HG03095 (cell line): Measurements from ENCODE around the gene SYT12.

Source experiments
- ATAC-seq: cut with Tn5 transposase; IDR thresholded peaks from one replicate; pipeline ENCODE4 v1.9.1; 2021; ENCODE audit warnings: moderate library complexity; ENCODE audit not compliant: unreplicated experiment

Gene SYT12

GRCh38 chr11:67054836-67055523 is 32.0 kb downstream of the SYT12 start:
- ATAC-seq = no peak

GRCh38 chr11:67055812-67056211 is 32.9 kb downstream of the SYT12 start:
- no peak for ATAC-seq

GRCh38 chr11:67056267-67057204 is 33.6 kb downstream of the SYT12 start, which contains the start of gene RHOD:
Gene RHOD, plus strand, starts transcription at chr11:67056847. Its CDS starts 56 bp downstream, at chr11:67056903.
- ATAC-seq = no peak

GRCh38 chr11:67057205-67057672 is 34.3 kb downstream of the SYT12 start:
- no peak for ATAC-seq

GRCh38 chr11:67058506-67058905 is 35.6 kb downstream of the SYT12 start:
- no peak for ATAC-seq

GRCh38 chr11:67059671-67060070 is 36.7 kb downstream of the SYT12 start:
- ATAC-seq = no peak

GRCh38 chr11:67060111-67060522 is 37.2 kb downstream of the SYT12 start:
- ATAC-seq = no peak

- no peak for ATAC-seq
Measured at GRCh38 chr11:67062526-67063373, 39.8 kb downstream of the SYT12 start.

- ATAC-seq = no peak
Measured at GRCh38 chr11:67066333-67066709, 43.4 kb downstream of the SYT12 start.

- no peak for ATAC-seq
Measured at GRCh38 chr11:67071420-67072284, 48.7 kb downstream of the SYT12 start.

GRCh38 chr11:67072295-67072694 is 49.4 kb downstream of the SYT12 start:
- no peak for ATAC-seq

GRCh38 chr11:67073908-67074307 is 51.0 kb downstream of the SYT12 start:
- no peak for ATAC-seq

- no peak for ATAC-seq
Measured at GRCh38 chr11:67076202-67076601, 53.3 kb downstream of the SYT12 start.

GRCh38 chr11:67079065-67079705 is 56.3 kb downstream of the SYT12 start:
- ATAC-seq = no peak

- no peak for ATAC-seq
Measured at GRCh38 chr11:67082071-67082791, 59.3 kb downstream of the SYT12 start.

GRCh38 chr11:67083786-67084366 is 60.9 kb downstream of the SYT12 start:
- ATAC-seq = no peak

GRCh38 chr11:67085617-67086016 is 62.7 kb downstream of the SYT12 start:
- ATAC-seq = no peak

GRCh38 chr11:67090717-67091116 is 67.8 kb downstream of the SYT12 start:
- ATAC-seq = no peak

GRCh38 chr11:67095214-67095507 is 72.2 kb downstream of the SYT12 start:
- ATAC-seq = no peak
